GM21528 (cell line): ENCODE measurements around the gene DGAT2.
A peak's percentile ranks its signal among the peaks of the same experiment; 100 is the strongest.
"Not testable (repeated sequence)": the region's sequence is repeated elsewhere in the genome, so short reads cannot be mapped to it uniquely, and the experiment has no call there.

Source experiments
- ATAC-seq: cut with Tn5 transposase; IDR thresholded peaks from one replicate; pipeline ENCODE4 v1.9.1; 2021; ENCODE audit warnings: mild to moderate bottlenecking, moderate library complexity; ENCODE audit not compliant: unreplicated experiment, low FRiP score

Gene DGAT2

DNA sequence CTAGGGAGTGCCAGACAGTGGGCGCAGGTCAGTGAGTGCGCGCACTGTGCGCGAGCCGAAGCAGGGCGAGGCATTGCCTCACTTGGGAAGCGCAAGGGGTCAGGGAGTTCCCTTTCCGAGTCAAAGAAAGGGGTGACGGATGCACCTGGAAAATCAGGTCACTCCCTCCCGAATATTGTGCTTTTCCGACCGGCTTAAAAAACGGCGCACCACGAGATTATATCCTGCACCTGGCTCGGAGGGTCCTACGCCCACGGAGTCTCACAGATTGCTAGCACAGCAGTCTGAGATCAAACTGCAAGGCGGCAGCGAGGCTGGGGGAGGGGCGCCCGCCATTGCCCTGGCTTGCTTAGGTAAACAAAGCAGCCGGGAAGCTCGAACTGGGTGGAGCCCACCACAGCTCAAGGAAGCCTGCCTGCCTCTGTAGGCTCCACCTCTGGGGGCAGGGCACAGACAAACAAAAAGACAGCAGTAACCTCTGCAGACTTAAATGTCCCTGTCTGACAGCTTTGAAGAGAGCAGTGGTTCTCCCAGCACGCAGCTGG is 19.8 kb upstream of the DGAT2 start:
- not testable (repeated sequence) for ATAC-seq

DNA sequence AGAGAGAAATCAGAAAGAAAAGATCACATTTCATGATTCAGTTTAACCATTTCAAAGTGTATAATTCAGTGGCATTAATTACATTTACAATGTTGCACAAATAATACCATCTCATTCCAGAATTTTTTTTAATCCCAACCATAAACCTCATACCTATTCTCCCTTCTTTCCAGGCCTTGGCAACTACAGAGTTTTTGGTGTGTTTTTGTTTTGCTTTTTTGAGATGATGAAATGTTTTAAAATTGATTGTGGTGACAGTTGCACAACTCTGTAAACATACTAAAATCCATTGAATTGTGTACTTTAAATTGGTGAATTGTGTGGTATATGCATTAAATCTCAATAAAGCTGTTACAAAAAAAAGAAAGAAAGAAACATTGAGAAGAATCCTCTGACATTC is 13.6 kb upstream of the DGAT2 start:
- ATAC-seq, result not testable (repeated sequence)

DNA sequence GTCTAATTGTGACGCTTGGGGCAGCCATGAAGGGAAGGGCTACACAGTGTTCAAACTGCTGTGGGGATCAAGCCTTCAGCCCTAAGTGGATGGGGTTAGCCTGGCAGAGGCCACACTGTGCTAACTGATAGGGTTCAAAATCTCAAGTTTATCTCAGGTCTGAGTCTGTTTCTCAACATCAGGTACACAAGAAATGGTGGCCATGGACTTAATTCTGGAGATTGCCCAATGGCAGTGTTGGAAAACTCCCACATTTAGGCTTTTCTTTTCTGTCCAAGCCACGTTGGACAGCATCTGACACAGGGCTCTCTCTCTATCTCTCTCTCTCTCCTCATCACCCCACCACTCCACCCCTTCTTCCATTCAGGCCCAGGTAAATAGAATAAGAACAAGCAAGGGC is 10.9 kb upstream of the DGAT2 start:
- no peak for ATAC-seq

DNA sequence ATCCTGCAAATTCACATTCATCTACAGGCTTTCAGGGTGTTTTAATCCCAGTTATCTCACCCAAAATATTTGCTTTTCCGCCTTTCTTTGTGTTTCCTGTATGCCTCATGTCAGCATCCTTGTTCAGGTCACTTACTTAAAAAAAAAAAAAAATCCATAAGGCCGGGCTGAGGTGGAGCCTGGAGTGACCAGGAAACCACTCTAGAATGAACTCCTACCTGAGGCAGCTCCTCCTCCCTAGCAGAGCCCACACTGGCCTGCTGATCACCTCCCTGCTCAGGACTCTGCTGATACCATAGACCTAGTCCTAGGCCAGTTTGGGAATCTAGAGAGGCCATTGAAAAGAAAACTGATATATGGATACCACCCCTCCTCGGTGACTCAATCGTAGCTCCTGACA is 8.7 kb upstream of the DGAT2 start:
- no peak for ATAC-seq

DNA sequence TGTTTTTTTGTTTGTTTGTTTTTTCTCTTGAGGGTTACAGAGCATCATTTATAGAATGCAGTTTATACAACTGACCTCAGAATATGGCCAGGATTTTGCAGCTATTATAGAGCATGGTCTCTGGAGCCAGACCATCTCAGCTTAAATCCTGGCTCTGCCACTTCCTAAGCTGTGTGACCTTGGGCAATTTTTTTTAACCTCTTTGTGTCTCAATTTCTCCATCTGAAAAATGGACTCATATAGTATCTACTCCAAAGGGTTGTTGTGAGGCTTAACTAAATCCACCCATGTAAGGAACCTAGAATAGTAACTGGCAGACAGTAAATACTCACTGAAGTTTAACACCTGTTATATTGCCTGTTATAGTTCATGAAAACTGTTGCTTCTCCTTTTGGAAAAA is 8.3 kb upstream of the DGAT2 start:
- no peak for ATAC-seq

DNA sequence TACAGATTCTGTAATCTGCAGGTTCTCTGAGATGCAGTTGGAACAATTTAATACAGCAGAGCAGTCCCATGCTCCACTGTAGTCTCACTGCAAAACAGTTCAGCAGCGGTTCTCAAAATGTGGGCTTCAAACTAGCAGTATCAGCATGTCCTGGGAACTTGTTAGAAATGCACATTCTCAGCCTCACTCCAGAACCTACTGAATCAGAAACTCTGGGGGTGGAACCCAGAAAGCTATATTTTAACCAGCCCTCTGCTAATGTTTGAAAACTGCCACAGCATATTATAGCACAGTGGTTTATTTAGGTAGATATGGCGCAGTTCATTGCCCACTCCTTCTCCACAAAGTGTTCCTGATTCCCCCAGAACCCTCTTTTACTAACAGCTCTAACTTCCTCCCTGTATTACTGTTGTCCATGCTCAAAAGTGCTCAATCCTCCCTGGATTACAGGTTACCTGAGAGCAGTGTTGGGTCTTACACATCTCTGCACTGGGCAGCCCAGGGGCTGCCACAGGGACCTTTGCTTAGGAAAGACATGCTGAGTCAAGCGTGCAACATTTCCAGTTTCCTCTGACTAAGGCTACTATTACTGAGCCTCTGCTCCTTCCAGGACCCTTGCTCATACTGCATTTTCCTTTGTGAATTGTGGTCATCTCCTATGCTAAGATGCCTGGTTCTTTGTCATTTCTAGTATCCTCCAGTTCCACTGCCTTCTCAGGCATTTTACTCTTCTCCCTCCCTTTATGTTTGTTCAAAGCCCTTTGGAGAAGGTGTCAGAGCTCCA is 7.7 kb upstream of the DGAT2 start:
- no peak for ATAC-seq

DNA sequence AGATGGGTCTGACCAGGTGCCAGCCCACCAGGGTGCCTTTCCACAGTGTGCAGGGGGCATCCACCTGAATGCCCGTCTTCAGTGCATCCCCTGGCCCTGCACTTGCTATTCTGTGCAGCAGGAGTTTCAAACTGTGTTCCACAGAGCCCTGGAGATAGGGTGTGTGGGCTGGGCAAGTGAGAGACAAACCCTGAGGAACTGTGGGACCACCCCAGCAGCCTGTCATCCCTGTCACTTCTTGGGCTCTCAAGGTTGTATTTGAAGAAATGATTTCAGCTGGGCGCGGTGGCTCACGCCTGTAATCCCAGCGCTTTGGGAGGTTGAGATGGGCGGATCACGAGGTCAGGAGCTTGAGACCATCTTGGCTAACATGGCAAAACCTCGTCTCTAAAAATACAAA is 6.4 kb upstream of the DGAT2 start:
- ATAC-seq, result no peak

DNA sequence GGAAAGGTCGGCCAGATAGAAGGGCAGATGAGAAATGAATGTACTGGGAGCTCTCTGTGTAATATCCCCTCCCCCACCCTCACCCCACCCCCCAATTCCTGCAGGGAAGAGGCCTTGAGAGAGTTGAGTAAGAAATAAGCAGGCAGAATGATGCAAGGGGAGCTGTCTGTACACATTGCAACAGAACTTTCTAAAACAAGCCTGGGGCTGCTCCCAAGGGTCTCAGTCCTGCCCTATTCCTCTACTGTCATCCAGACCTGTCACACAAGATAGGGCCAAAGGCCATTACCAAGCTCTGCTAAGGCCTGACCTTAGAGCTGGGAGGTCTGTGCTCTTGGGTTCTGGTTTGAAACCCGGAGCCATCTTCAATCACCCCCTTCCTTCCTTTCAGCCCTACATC is 5.7 kb upstream of the DGAT2 start:
- no peak for ATAC-seq

DNA sequence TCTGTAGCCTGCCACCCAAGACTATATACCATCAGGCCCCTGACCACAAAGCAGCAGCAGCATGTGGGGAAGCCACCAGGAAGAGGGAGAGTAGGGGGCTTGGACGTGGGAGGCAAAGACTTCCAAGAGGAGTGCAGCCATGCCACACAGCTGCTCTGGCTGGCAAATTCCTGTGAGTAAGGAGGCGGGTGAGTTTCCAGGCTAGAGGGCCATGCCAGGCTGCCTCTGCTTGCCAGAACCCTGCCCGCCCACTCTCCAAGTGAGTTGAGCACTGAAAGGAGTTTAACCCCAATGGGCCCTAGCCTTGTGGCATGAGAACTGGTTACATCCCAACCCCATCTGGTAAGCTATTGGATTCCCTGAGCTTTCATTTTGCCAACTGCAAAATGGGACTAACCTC is 4.7 kb upstream of the DGAT2 start:
- no peak for ATAC-seq

DNA sequence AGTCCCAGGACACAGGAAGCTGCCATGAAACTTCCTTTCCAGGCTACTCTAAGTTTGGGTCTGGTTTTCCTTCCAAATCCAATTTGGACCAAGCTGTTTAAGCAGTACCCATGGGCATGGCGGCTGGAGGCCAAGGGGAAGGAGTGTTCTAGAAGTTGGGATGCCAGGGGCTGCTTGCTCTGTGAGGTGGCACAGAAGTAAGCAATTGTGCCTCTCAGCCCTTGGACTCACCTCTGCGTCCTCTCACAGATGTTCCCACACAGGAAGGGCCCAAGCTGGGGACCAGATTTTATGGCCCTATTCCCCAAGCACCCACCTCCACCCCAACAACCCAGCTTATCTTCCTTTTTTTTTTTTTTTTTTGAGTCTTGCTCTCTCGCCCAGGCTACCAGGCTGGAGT is 3.5 kb upstream of the DGAT2 start:
- no peak for ATAC-seq

DNA sequence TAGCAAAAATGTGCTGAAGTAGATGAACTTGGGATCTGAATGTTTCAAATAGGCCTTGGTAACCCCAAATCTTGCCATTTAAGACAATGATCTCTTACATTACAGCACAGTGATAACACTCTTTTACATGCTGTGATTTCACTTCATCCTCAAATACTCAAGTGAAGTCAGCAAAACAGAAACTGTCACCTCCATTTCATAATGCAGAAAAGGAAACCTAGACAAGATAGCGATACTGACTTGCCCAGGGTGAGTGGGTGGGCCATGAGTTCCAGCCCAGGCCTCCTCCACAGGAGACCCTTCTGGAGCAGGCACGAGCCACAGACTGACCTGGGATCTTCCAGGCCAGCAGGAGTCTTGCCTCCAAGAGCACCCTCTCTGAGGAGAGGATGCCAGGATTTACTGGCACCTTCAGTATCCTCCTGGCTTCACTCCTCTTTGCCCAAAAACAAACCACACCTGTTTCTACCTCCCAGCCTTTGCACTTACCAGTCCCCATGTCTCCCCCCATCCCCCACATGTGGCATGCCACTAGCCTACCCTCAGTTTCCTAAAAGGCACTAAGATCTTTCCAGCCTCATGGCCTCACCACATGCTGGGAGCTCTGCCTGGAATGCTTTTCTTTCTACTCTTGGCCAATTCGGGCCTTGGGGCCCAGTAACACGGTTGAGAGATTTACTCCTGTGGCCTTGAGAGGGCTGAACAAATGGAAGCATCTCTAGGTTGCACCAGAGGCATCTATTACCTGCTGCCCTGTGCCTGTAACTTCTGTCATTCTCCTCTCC is 1.9 kb upstream of the DGAT2 start:
- no peak for ATAC-seq

DNA sequence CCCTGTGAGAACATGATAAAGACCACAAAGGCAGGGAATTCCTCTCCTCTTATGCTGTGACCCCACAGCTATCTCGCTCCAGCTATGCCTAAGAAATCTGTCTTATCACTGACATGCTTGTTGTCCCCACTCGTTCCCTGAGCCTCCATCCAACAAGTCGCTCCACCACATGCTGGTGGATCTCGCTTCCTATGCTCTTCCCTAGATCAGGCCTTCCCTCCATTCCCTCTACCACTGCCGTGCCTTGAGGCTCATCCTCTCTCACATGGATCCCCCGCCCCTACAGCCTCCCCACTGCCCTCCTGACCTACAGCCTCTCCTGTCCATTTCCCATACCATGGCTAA is 1.4 kb upstream of the DGAT2 start:
- no peak for ATAC-seq

DNA sequence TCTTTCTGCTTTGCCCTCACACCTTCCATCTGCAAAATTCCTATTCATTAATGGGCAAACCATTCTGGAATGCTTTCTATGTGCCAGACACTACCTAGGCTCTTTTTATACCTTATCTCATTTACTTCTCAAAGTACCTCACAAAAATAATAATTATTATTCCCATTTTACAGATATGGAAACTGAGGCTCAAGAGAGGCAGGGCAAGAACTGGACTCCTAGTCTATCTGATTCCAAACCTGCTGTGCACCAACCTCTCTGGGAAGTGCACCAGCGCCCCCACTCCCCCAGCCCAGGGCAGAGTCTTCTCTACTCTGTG is 826 bp upstream of the DGAT2 start:
- ATAC-seq, result no peak

DNA sequence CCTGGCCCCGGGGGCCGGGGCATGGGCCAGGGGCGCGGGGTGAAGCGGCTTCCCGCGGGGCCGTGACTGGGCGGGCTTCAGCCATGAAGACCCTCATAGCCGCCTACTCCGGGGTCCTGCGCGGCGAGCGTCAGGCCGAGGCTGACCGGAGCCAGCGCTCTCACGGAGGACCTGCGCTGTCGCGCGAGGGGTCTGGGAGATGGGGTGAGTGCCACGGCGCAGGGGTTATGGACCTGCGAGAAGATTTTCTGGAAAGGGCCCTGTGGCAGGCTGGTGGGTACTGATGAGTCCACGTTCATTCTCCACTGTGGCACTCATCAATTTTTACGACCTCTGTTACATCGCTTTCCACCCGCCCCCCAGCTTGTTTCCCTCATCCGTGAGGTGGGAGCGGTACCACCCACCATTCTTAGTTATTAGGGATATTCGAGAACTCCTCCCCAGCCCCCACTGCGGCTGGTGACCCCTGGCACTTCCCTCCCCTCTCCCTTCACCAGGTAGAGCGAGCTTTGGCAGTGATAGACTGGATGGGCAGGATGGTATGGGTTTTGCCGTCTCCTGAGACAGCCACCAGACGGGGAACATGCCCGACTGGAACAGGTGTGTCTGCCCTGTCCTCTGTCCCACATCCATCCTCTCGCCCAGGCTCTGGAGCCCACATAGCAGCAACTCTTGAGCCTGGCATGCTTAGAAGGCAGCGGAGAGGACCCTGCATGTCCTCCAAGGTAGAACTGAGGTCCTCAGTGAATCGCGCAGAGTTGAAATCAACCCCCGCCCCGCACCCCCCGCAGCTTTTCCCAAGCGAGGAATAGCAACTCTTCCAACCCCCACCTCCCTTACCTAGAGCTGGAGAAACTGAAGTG is 562 bp downstream of the DGAT2 start:
- ATAC-seq, result no peak

DNA sequence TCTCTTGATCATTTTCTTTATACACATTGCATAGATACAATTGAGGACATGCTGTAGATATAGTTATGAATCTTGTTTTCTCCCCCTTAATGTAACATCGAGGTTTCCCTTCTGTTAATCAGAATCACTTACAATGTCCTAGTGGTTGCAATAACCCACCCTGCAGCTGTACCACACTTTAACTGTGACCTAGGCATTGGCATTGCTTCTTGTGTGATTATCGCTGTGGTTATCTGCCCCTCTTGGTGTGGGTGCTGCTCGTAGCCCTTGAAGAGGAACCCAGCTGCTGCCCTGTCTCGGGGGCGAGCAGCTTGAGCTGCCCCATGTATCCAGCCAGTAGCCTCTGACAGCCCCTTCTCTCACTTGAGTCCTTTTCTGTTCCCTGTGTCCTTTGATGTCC is 1.5 kb downstream of the DGAT2 start:
- ATAC-seq, result no peak

DNA sequence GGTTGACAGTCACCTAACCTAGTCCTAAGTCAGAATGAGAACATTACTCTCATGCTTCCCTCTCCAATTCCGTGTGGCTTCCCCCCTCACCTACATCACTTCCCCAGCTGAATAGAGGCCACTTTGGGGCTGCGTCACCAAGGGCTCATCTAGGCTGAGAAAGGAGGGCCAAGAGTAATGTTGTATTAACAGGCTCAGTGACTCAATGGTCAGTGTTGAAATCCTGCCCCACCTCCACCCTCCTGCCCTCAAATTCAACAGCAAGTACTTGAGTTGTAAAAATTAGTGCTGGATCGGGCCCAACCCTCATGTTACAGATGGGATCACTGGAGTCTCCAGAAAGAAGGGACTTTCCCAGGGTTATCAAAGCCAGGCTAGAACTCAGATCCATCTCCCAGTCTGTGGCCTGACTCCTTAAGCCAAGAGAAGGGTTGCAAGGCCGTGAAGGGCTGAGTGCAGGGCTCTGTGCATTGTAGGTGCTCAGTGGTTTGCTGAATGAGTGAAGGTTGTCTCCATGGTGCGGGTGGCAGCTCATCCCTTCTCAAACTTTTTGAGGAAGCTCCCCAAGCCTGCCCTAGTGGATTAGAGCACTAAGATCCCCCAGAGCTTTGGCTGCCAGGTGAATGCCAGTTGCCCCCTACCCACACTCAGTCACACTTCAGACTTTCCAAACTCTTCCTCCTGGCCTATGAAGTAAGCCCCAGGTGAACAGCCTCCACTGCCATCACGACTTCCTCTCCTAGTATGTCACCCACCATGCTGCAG is 3.2 kb downstream of the DGAT2 start:
- ATAC-seq, result no peak

DNA sequence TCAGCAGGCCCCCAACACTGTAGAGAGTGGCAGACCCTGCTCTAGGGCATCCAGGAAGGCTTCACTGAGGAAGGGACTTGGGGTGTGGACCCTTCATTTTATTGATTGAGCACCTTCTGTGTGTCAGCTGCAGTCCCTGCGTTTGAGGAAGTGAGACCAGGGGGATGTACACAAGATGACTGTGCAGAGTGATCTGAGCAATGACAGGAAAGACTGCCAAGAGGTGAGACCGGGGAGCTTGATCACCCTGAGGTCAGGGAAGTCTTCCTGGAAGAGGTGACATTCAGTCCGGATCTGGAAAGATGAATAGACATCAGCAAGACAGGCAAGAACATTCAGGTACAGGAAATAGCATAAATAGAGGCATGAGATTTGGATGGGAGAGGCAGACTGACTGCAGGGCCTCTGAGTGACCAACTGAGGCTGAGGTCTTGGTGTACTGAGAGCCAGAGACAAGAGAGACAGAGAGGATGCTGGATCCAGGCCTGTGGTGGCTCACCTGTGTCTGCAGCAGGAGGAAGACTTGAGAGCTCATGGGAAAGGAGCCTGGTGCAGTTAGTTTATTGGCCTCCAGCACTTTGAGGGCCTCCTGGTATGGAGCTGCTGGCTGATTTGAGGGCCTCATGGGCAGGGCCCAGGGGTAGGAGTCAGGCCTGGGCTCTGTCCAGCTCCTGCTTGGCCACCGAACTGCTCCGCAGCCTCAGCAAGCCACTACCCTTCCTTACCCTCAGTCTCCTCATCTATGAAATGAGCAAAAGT is 5.2 kb downstream of the DGAT2 start:
- ATAC-seq, result peak; percentile 88

DNA sequence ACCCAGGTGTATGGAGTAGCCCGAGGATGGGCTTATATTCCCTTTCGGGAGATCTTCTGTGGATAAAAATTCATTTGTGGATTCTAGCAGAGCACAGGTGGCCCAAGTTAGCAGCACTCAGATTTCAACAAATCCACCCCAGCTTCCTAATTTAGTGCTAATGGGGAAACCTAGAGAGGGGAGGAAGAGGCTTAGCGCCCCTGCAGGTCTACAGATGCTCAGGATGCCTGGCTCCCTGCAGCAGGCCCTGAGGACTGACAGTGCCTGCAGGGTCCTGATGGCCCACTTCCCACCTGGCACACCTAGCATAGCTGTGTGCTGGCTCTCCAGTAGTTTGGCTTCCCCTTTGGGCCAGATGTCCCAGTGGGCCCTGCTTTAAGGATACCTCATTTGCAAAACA is 6.5 kb downstream of the DGAT2 start:
- ATAC-seq, result no peak

DNA sequence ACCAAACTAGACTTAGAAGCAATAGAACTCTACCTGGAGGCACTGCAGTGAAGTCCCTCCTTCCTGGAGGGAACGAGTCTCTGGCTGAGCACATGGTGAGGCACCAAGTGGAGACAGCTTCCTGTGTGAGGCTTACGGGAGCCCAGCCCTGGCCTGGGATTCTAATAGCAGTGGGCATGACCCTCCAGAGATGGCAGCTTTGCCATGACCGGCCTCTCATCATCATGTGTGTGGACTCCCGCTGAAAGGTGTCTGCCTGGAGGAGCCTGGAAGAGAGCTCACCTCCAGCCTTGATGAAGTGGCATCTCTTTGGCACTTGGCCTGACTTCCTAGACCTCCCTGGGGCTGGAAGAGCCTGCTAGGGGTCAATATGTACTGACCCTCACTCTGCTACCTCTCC is 8.0 kb downstream of the DGAT2 start:
- no peak for ATAC-seq
